GM21717 (cell line): ENCODE measurements around the gene AURKB.

ENCODE experiments used
- ATAC-seq: cut with Tn5 transposase; IDR thresholded peaks from one replicate; pipeline ENCODE4 v1.9.1; 2021; ENCODE audit warnings: mild to moderate bottlenecking, moderate library complexity; ENCODE audit not compliant: unreplicated experiment

AURKB gene

DNA sequence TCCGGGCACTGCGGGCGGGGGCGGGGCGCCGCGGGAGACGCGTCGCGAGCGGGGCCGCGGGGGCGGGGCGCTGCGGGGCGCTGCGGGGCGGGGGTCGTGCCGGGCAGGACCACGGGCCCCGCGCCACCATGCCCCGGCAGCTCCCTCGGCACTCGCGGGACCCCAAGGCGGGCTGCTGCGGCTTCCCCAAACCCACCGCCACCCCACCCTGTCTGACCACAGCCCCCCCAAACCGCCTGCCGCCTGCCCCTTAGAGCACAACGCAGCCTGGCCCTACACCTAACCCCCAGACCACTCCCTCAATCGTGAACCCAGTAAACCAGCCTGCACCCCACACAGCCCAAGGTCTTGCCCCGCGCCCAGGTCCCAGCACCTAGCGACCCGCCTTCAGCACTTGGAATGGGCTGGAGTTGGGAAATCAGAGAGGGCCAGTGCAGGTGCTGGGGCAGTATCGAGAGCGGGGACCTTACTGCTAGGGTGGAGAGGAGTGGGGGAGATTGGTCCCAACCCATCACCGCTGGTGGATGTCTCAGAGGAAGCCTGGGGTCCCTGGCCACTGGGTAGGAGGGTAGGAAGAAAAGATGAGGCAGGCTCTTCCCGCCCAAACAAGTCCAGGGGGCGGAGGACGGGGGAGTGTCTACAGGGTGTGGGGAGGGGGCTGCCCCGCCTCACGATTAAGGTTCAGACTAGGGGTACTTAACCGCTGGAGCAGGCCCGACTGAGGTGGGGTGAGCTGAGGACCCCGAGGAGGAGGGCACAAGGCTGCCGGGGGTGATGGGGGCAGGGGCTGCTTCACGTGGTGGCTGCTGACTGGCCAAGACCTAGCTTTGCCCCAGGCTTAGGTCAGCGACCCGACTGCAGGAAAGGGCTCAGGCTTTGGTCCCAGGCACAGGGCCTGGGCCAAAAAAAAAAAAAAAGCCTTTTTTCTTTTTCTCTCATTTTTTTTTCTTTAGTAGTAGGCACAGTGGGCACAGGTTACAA, 47.1 kb downstream of the AURKB start:
- ATAC-seq = no peak

DNA sequence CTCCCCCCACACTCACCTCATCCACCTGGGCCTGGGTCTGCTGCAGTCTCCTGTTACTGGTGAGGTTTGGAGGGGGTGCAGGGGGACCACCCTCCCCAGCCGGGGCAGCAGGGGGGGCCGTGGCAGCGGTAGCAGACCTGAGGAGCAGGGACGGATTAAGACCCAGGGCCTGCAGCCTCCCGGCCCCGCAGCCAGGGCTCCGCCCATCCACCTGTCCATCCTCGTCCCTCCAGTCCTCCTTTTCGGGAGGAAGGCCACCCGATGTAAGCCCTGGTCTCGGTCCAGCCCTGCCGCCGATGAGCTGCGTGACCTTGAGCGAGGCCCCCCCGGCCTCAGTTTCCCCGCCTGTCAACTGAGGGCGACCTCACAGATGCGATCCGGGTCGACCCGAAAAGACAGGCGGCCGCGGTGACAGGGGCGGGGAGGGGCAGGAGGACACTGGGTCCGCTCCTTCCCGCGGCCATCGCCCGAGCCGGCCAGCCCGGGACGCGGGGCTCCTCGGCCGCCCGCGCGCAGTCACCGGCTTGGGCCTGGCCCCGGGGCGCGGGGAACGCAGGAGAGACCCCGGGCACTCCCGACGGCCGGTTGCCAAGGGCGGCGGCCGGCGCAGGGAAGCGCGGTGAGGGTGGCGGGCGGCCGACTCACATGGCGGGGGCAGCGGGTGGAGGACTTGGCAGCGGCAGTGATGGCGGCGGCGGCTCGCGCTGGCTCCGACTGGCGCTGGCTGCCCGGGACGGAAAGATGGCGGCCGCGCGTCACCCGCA, 48.0 kb downstream of the AURKB start, which contains the start of gene VAMP2:
VAMP2 (minus strand) TSS at position 716 of the 764 bp plus-strand sequence; CDS start at position 647, 69 bp downstream.
- no peak for ATAC-seq

DNA sequence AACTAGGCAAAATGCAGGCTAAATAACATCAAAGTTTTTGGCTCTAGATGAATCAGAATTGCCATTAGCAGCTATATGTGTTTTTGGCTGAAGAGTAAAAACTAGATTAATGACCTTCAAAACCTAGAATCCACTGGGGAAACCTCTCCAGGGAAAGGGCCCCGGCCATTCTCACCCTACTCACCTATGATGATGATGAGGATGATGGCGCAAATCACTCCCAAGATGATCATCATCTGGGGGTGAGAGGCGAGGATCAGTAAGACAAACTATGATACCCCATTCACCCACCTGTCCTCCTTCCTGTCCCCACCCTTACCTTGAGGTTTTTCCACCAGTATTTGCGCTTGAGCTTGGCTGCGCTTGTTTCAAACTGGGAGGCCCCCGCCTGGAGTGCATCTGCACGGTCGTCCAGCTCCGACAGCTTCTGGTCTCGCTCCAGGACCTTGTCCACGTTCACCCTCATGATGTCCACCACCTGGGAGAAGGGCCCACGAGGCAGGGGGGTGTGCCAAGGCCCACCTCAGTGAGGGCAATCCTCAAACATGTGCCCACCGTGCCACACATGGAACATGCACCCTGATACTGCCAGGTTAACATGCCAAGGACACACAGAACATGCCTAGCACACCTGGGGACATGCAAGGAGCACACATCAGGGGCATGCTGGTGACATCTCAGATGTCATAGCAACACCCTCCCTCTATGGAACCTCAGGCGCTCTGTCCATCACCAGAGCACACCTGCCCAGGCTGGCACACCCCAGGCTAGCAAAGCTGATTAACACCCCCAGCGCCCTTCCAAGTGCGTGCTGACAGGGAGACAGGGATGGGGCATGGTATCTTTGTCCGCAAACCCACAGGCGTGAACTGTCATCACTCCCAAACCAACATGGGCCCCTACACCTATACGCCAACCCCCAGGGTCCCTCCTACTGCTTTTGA, 48.8 kb downstream of the AURKB start:
- no peak for ATAC-seq

DNA sequence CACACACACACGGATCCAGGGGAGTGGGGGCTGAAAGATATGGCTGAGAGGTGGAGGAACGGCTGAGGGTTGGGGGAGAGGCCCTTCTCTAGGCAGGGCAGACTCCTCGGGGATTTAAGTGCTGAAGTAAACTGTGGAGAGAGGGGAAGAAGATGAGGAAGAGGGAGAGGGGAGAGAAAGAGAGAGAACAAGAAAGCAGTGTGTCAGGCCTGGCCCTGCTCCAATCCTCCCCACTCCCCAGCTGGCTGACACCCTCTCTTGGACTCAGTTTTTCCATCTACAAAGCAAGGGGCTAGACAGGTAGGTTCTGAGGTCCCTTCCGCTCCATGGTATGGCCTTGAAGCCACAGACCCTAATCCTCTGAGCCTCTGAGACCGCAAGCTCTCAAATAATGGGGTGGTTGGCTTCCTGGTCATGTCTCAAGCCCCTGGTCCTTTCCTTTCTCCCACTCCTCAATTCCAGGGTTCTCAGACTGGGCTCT, 49.6 kb downstream of the AURKB start:
- no peak for ATAC-seq

DNA sequence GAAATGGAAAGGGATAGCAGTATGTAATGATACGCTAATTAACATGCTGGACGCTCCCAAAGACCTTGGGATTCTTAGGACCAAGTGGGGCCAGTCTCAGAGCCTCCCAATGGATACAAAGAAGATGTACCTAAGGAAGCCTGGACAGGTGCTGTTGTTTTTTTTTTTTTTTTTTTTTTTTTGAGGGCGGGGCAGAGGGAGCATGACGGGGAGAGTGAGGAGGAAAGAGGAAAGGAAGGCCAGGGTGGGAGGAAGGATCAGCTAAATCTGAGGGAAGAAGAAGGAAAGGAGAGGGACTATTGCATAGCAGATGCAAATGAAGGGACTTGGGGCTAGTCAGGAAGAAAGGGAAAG, 50.2 kb downstream of the AURKB start:
- no peak for ATAC-seq

DNA sequence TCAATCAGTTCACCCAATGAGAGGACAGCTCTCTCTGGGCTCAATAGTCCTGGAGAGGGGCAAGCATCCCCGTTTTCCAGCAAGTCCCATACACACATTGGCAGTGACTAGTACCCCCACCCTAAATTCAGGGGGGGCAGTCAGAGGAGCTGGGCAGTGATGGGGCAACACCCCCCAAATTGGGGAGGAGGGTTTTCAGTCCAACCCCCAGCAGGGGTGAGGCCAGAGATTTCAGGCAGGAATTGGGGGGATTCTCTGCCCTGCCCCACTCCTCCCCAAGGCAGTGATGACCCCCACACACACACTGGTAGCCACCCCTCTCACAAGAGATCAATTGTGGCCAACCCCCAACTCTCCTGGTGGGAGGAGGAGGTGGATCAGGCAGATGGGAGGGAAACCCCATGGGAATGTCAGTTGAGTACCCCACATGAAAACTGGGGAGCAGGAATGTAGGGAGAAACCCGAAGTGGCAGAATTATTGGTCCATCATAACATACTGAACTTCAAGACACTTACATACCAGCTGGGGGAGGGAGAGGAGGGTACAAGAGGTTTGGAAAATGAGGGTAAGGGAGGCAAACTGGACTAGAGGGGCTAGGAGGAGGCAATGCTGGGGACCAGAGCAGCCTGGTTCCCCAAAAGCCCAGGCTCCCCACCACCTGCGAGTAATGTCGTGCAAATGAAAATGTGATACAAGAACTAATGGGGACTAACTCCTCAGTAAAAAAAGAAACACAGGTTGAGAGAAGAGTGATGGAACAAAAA, 50.7 kb downstream of the AURKB start:
- ATAC-seq = no peak

DNA sequence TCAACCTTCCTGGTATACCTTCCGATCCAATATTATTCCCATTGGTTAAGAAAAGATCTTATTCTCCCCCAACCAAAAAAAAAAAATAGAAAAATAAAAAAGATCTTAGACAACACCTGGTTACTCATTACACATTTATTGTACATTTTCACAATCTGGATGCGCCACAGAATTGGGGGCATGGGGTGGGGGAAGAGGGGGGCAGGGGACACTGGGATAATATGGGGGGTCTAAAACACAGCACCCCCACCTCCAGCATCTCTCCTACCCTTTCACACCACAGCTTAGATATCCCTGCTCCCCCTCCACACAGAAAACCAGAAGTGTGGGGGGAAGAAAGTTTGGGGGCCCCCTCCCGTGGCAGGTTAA, 51.4 kb downstream of the AURKB start:
- ATAC-seq = no peak

DNA sequence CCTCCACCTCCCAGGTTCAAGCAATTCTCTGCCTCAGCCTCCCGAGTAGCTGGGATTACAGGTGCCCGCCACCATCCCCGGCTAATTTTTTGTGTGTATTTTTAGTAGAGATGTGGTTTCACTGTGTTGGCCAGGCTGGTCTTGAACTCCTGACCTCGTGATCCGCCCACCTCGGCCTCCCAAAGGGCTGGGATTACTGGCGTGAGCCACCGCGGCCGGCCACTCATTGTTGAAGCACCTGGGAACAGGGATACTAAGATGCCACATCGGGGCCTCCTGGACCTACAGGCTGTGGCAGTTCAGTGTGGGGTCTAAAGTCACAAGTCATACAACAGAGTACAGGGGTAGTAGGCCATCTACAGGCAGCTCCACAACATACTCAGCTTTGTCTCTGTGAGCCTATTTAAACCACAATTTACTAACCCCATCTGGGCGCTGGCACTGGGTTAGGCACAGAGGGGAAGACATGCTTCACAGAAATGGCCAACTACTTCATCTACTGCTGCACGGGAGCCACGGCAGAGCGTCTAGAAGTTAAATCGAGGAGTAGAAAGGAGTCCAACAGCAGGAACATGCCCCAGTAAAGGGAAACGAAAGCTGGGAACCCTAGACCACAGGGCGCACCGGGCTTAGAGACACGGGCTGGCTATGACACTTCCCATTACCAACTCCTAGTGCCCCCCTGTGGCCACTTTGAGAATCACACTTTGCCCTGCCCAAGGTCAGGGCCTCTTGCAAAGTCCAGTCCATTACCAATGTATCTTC, 51.9 kb downstream of the AURKB start:
- ATAC-seq = no peak

DNA sequence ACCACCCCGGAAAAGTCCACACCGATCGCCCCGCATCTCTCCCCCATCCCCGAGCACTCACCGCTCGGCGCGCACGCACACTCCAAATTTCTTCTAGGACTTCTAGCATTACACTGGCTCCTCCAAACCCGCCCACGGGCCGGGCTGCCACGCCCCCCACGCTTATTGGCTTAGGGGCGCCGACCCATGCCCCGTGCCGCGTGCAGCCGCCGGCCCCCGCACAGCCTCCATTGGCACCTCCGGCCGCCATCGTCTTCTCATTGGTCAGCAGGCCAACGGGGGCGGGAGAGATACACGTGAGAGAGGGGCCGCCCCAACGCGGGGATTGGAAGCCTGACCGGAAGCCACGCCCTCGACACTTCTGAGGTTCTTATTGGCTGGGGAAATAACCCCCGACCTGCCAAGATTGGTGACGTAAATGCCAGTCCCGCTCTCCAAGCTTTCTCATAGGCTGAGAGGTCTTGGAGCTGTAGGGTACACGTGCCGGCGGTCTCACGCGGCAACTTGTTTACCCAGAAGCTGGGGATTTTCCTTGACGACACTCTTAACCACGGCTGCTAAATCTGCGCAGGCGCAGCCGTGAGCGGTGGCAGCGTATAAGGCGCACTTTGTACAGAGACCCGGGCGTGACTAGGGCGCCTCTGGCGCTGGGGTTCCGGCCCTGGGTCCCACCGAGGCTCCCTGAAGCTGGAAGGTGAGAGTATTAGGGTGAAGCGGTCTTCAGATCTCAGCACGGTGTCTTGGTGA, 54.0 kb downstream of the AURKB start:
- peak; percentile 60 for ATAC-seq

DNA sequence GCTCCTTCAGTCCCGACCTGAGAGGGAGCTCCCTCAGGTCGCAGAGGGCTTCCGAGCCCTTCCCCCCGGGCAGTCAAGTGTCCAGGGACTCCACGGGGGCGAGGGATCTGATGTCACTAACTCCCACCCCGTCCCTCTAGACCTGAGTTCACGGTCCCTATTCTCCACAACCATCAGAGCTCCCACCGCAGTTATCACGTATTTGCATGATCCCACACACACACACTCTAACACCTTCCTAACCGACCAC, 54.5 kb downstream of the AURKB start:
- no peak for ATAC-seq

DNA sequence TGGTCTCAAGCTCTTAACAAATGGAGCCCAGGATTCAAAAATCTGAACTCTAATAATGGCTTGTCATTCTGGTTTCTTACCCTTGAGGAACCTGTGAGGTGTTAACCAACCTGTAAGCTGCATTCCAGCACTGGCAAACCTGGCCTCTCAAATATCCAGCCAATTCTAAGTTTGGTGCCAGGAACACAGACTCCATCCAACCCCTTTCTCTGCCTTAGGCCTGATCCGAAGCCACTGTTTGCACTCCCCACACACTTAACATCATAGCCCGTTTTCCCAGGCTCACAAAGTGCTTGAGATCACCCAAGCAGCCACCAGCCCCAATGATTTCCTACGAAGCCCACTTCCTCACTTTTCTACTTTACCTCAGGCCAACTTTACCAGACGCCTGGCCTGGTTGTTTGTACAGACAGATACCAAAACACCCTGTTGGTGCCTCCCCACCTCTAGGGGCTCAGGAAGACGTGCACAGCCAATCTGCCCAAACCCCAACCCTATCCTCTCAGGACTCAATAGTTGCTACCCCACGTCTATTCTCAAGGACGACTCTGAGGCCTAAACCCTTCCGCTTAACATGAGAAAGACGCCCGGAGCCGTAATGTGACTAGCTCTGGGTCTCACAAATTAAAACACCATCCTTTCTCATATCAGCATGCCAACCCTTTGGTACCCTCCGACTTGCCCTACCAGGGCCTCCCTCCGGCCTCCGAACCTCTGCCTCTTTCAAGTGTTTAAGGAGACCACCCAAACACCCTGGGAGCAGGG, 55.0 kb downstream of the AURKB start:
- ATAC-seq = no peak
